Measurements from ENCODE around the gene ARMS2.
A peak's percentile ranks its signal among the peaks of the same experiment; 100 is the strongest.

The ARMS2 gene

DNA sequence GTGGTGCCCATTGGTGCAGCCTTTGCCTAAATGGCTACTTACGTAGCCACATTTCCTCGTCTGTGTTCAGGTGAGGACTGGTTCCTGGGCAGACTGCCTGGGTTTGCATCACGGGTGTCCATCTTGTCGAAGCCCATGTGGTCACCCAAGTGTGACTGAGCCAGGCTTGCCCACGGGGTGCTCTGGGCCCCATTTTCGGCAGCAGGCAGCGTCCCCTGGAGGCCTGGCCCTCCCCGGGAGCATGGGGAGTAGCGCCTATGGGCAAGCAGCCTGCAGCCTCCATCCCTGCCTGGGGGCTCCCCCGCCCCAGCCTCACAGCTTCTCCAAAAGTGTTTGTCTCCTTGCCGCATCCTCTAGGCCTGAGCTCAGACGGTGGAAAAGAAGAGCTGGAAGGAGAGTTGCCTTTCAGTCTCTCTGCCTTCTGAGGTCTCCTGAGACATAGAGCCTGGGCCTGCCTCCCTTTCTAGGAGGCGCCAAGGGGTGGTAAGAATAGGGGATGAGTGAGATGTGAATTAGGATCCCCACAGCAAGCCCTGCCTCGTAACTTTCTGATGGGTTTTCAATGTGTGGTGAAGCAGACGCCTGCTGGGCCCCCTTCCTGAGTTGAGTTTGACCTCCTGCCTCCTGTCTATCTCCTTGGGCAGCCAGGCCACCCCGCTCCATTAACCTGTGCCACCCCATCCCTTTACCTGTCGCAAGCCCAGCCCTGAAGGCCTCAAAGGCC is 49.6 kb downstream of the ARMS2 start:
- in situ Hi-C loops (cut with HindIII; ENCODE audit: low pct_ligation_motif_present, low sequenced_read_pairs) = no loop called here
- Histone ChIP-seq H3K4me3 (ENCODE audit: low read depth, low read length) (no peak overlapping the region), H3K36me3 (replicated peaks) (no peaks in the 10 kb centered on the region)

DNA sequence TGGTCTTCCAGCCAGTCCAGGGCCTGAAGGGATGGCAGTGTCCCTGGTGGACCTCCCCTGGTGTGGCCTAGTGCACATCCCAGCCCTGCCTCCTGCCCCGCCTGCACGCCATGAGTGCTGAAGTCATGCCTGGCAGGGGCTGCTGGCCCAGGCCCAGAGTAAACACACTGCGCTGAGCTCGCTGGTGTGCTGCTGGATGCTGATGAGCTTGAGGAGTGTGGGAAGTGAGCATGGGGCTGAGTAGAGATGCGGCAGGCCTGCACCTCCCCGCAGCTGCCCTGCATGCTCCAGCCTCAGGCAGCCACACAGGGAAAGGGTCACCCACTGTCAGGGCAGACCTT is 50.1 kb downstream of the ARMS2 start:
- TF ChIP-seq, protein P1, sequence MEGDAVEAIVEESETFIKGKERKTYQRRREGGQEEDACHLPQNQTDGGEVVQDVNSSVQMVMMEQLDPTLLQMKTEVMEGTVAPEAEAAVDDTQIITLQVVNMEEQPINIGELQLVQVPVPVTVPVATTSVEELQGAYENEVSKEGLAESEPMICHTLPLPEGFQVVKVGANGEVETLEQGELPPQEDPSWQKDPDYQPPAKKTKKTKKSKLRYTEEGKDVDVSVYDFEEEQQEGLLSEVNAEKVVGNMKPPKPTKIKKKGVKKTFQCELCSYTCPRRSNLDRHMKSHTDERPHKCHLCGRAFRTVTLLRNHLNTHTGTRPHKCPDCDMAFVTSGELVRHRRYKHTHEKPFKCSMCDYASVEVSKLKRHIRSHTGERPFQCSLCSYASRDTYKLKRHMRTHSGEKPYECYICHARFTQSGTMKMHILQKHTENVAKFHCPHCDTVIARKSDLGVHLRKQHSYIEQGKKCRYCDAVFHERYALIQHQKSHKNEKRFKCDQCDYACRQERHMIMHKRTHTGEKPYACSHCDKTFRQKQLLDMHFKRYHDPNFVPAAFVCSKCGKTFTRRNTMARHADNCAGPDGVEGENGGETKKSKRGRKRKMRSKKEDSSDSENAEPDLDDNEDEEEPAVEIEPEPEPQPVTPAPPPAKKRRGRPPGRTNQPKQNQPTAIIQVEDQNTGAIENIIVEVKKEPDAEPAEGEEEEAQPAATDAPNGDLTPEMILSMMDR (IDR thresholded peaks at IDR 0.05; ENCODE audit: low read depth, low read length, missing control alignments) = no peak
- no peak overlapping the region for H3K4me3 ChIP-seq (ENCODE audit: low read depth, low read length)
- no peaks in the 10 kb centered on the region for H3K27me3 ChIP-seq (replicated peaks)
- H3K27ac ChIP-seq = no peak overlapping the region
- peak; percentile 92 for DNase-seq
- no peaks in the 10 kb centered on the region for H3K36me3 ChIP-seq (replicated peaks)
- in situ Hi-C loops (cut with HindIII; ENCODE audit: low pct_ligation_motif_present, low sequenced_read_pairs) = no loop called here

More for the DNA sequence above, 49.6 kb downstream of the ARMS2 start:
- no peak overlapping the region for H3K27ac ChIP-seq
- TF ChIP-seq, protein P1 (IDR thresholded peaks at IDR 0.05; ENCODE audit: low read depth, low read length, missing control alignments) = no peak
- no peaks in the 10 kb centered on the region for H3K27me3 ChIP-seq (replicated peaks)
- DNase-seq = no peak

GRCh38 chr10:122505011-122505410 is 50.6 kb downstream of the ARMS2 start:
- Histone ChIP-seq H3K27ac (no peak overlapping the region), H3K27me3 (replicated peaks) (no peaks in the 10 kb centered on the region), H3K4me3 (ENCODE audit: low read depth, low read length) (no peak overlapping the region), H3K36me3 (replicated peaks) (no peaks in the 10 kb centered on the region)
- in situ Hi-C loops (cut with HindIII; ENCODE audit: low pct_ligation_motif_present, low sequenced_read_pairs) = no loop called here
- TF ChIP-seq, protein P1 (IDR thresholded peaks at IDR 0.05; ENCODE audit: low read depth, low read length, missing control alignments) = no peak
- DNase-seq = no peak

GRCh38 chr10:122505885-122506645 is 51.6 kb downstream of the ARMS2 start:
- no peaks in the 10 kb centered on the region for H3K27me3 ChIP-seq (replicated peaks)
- in situ Hi-C loops (cut with HindIII; ENCODE audit: low pct_ligation_motif_present, low sequenced_read_pairs) = no loop called here
- no peaks in the 10 kb centered on the region for H3K36me3 ChIP-seq (replicated peaks)
- H3K27ac ChIP-seq = no peak overlapping the region
- no peak for DNase-seq
- TF ChIP-seq, protein P1 (IDR thresholded peaks at IDR 0.05; ENCODE audit: low read depth, low read length, missing control alignments) = no peak
- H3K4me3 ChIP-seq (ENCODE audit: low read depth, low read length) = no peak overlapping the region

All from brain microvascular endothelial cell (primary cell).